Astrocyte of the cerebellum (primary cell): ENCODE measurements around the gene TTC1.

ENCODE experiments used
- DNase-seq: peaks from one replicate; pipeline ENCODE4 v3.0.0-alpha.2; 2011; ENCODE audit warnings: low read depth
- H3K4me3 ChIP-seq: 2 replicates; pipeline ENCODE4 v1.5.1; 2011; ENCODE audit warnings: mild to moderate bottlenecking, low read depth, low read length, moderate library complexity
- in situ Hi-C: cut with HindIII; loops from 2 replicates; pipeline ENCODE4 v1.10.0; 2017; ENCODE audit warnings: low sequenced_read_pairs
- TF ChIP-seq, protein P1 (sequence below): IDR thresholded peaks from 2 replicates; pipeline ENCODE4 v1.5.1; 2012; ENCODE audit warnings: low read length, low read depth, moderate library complexity, mild to moderate bottlenecking; ENCODE audit errors: missing control alignments

The TTC1 gene

DNA sequence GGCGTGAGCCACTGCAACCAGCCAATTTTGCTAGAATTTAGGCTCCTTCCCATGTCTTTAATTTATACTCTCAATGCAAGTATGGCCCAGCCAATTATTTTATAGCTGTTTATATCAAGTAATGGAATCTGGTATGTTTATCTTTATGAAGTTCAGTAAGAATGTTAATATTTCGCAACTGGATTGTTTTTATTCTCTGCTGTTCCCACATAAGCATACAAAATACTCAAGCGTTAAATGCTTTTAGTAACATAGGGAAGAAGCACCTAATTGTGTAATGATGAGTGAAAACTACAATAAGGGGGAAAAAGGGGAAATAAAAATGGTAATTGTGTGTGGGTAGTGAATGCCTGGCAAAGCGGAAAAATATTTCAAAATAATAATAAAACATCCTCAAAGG lies 89.1 kb downstream of the TTC1 start:
- TF ChIP-seq, protein P1, sequence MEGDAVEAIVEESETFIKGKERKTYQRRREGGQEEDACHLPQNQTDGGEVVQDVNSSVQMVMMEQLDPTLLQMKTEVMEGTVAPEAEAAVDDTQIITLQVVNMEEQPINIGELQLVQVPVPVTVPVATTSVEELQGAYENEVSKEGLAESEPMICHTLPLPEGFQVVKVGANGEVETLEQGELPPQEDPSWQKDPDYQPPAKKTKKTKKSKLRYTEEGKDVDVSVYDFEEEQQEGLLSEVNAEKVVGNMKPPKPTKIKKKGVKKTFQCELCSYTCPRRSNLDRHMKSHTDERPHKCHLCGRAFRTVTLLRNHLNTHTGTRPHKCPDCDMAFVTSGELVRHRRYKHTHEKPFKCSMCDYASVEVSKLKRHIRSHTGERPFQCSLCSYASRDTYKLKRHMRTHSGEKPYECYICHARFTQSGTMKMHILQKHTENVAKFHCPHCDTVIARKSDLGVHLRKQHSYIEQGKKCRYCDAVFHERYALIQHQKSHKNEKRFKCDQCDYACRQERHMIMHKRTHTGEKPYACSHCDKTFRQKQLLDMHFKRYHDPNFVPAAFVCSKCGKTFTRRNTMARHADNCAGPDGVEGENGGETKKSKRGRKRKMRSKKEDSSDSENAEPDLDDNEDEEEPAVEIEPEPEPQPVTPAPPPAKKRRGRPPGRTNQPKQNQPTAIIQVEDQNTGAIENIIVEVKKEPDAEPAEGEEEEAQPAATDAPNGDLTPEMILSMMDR: no peak
- in situ Hi-C loops: no loop called here
- DNase-seq: no peak
- no peak overlapping the region for H3K4me3 ChIP-seq

DNA sequence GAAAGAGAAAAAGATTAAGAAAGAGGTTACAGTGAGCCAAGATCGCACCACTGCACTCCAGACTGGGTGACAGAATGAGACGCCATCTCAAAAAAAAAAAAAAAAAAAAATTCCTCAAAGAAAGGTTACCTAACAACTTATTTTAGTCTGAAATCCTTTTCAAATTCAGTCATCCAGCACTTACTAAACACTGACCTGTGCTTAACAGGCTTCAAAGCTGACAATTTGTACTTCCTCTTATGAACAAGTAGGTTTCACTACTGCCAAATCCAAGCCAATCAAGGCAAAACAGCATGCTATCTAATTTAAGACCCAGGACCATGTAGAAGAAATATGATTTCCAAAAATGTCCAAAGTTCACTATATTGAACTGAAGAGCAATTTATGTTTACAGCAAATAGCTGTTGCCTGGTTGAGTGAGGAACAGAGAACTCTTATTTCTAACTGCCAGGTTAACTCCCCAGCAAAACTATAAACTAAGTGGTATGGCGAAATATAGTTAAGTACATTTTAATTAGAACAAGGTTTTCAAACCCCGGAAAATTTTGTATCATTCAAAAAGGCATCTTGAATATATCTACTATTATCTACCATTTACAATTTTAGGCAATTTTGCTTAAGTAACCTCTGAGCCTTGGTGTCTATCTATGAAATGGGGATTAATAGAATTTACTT lies 96.9 kb downstream of the TTC1 start:
- H3K4me3 ChIP-seq: no peak overlapping the region
- in situ Hi-C loops: no loop called here
- DNase-seq: no peak
- TF ChIP-seq, protein P1: no peak

DNA sequence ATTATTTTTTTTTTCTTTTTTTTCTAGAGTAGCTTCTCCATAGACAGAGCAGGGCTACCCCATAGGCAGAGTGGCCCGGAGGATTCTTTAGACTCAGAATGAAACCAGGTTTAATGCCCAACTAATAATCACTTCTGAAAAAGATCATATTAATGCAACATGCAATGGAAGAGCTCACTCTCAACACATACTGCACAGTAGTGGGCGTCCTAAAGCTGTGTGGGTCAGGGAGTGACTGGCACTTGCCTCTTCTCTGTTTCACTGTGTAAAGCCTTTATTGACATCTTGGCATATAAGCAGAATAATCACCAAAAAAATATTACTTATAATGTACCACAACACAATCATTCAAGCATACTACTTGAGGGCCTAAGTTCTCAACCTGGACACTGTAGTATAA lies 99.2 kb downstream of the TTC1 start:
- TF ChIP-seq, protein P1: no peak
- in situ Hi-C loops: no loop called here
- H3K4me3 ChIP-seq: no peak overlapping the region
- DNase-seq: no peak
